Esophagus squamous epithelium (tissue), 4 donors: ENCODE measurements around the gene TCEAL8.

Experiments
- POLR2A ChIP-seq, 4 donors: fragments of 450-650 bp; IDR thresholded peaks; one replicate each; pipeline ENCODE4 v1.6.1; 2017; ENCODE audit warnings: antibody characterized with exemption in 4 of 4, mild to moderate bottlenecking in 4 of 4, moderate library complexity in 3 of 4
- TF ChIP-seq, protein P1 (sequence below), 6 experiments: fragments of 450-650 bp in 4 of 6; fragments of 200-600 bp in 2 of 6; sonication (generic) in 2 of 6; IDR thresholded peaks; one replicate each; pipeline ENCODE4 v1.5.1; 2016 to 2019; ENCODE audit warnings: antibody characterized with exemption in 6 of 6, mild to moderate bottlenecking in 4 of 6, moderate library complexity in 4 of 6

GRCh38 chrX:103215425-103215991, 39.4 kb downstream of the TCEAL8 start:
- TF ChIP-seq, protein P1, sequence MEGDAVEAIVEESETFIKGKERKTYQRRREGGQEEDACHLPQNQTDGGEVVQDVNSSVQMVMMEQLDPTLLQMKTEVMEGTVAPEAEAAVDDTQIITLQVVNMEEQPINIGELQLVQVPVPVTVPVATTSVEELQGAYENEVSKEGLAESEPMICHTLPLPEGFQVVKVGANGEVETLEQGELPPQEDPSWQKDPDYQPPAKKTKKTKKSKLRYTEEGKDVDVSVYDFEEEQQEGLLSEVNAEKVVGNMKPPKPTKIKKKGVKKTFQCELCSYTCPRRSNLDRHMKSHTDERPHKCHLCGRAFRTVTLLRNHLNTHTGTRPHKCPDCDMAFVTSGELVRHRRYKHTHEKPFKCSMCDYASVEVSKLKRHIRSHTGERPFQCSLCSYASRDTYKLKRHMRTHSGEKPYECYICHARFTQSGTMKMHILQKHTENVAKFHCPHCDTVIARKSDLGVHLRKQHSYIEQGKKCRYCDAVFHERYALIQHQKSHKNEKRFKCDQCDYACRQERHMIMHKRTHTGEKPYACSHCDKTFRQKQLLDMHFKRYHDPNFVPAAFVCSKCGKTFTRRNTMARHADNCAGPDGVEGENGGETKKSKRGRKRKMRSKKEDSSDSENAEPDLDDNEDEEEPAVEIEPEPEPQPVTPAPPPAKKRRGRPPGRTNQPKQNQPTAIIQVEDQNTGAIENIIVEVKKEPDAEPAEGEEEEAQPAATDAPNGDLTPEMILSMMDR (IDR thresholded peaks at IDR 0.05): no peak
- TF ChIP-seq POLR2A (IDR thresholded peaks at IDR 0.05): no peak
